Endothelial cell (in vitro differentiated cells): ENCODE measurements around the gene LMO4. TPM values are rescaled to one million over a fixed set of nuclear protein-coding genes. Genes with fewer than 3 reads are reported as not detected.

ENCODE experiments used
- DNase-seq: peaks from one replicate; pipeline ENCODE4 v3.0.0; 2021; ENCODE audit warnings: low spot score
- H3K27ac Mint-ChIP-seq: one replicate; pipeline ENCODE4 v1.8.0; 2021; ENCODE audit warnings: mixed read lengths, inconsistent platforms; ENCODE audit not compliant: unreplicated experiment
- H3K27me3 Mint-ChIP-seq: one replicate; pipeline ENCODE4 v1.8.0; 2021; ENCODE audit warnings: mild to moderate bottlenecking, moderate library complexity, mixed read lengths, inconsistent platforms; ENCODE audit not compliant: unreplicated experiment
- H3K36me3 Mint-ChIP-seq: one replicate; pipeline ENCODE4 v1.8.0; 2021; ENCODE audit warnings: mild to moderate bottlenecking, low read depth, mixed read lengths, inconsistent platforms; ENCODE audit not compliant: unreplicated experiment
- H3K4me1 Mint-ChIP-seq: one replicate; pipeline ENCODE4 v1.8.0; 2021; ENCODE audit warnings: mild to moderate bottlenecking, mixed read lengths, inconsistent platforms; ENCODE audit not compliant: unreplicated experiment
- H3K4me3 Mint-ChIP-seq: one replicate; pipeline ENCODE4 v1.8.0; 2021; ENCODE audit warnings: mild to moderate bottlenecking, mixed read lengths, inconsistent platforms; ENCODE audit not compliant: unreplicated experiment
- H3K9me3 Mint-ChIP-seq: one replicate; pipeline ENCODE4 v1.8.0; 2021; ENCODE audit warnings: mixed read lengths, inconsistent platforms; ENCODE audit not compliant: unreplicated experiment
- total RNA-seq: library from RNA; stranded (reverse); fragmentation: NEBNext Ultra II Directional; extraction: Animal tissue kit (Norgen Biotek cat#: 25700); gene quantifications from one replicate; pipeline ENCODE4 v1.2.1, GENCODE V29; 2021; ENCODE audit not compliant: unreplicated experiment
- TF ChIP-seq, protein P1 (sequence below): fragments of 200-600 bp; sonication (generic); IDR thresholded peaks from one replicate; pipeline ENCODE4 v1.5.0; 2021; ENCODE audit warnings: antibody characterized with exemption; ENCODE audit not compliant: unreplicated experiment

LMO4 gene
- total RNA-seq, 1 donor from 2014 or later = 25.9 TPM

DNA sequence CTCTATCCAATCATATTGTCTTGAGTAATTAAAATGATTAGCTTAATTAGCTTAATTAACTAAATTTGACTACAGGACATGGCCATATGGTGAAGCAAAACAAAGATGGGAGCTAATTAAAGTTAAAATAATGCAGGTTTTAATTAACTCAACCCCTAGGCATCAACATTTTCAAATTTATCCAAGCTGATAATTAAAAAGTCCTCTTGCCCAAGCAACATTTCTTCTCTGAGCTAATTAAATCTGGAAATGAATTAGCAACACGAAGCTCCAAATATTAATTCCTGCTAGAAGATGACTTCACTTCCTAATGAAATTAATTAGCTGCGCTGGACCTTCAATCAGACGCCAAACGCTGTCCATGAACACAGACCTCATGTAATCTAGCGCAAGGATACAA, 27.9 kb downstream of the LMO4 start:
- no peaks in the 10 kb centered on the region for H3K36me3 Mint-ChIP-seq
- H3K4me1 Mint-ChIP-seq = no peaks in the 10 kb centered on the region
- H3K9me3 Mint-ChIP-seq = no peaks in the 10 kb centered on the region
- TF ChIP-seq, protein P1, sequence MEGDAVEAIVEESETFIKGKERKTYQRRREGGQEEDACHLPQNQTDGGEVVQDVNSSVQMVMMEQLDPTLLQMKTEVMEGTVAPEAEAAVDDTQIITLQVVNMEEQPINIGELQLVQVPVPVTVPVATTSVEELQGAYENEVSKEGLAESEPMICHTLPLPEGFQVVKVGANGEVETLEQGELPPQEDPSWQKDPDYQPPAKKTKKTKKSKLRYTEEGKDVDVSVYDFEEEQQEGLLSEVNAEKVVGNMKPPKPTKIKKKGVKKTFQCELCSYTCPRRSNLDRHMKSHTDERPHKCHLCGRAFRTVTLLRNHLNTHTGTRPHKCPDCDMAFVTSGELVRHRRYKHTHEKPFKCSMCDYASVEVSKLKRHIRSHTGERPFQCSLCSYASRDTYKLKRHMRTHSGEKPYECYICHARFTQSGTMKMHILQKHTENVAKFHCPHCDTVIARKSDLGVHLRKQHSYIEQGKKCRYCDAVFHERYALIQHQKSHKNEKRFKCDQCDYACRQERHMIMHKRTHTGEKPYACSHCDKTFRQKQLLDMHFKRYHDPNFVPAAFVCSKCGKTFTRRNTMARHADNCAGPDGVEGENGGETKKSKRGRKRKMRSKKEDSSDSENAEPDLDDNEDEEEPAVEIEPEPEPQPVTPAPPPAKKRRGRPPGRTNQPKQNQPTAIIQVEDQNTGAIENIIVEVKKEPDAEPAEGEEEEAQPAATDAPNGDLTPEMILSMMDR = no peak
- no peak for DNase-seq
- H3K27me3 Mint-ChIP-seq = peaks cover 4% of the 10 kb centered on the region
- no peak overlapping the region for H3K4me3 Mint-ChIP-seq
- no peak overlapping the region for H3K27ac Mint-ChIP-seq

DNA sequence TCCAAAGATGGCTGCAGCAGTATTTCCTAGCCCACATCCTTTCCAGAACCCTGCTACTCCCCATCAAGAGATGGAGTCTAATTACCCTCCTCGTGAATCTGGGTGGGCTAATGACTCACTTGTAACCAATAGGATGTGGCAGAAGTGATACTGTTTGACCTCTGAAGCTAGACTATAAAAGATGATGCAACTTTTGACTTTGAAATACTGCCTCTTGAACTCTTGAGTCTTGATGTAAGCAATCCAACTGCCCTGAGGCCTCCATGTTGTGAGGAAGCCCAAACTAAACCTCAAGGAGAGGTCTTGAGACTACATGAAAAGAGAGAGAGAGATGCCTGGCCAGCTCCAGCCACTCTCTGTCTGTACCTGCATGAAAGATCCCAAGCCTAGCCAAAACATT, 29.5 kb downstream of the LMO4 start:
- H3K4me1 Mint-ChIP-seq = no peaks in the 10 kb centered on the region

DNA sequence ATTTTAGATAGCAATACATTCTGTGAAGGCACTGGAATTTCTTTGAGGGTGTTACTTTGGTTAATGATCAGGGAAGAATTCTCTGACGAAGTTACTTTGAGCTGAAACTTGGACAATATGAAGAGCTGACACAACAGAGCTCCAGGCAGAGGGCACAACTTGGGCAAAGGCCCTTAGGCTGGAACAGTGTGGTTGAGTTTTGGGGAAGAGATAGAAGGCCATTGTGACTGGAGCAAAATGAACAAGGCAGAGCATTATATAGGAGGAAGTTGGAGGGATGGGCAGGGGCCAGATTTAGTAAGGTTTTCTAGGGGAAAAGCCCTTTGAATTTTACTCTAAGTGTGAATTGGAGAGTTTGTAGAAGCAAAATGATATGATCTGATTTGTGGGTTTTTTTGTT, 30.9 kb downstream of the LMO4 start:
- H3K36me3 Mint-ChIP-seq = no peaks in the 10 kb centered on the region
- H3K4me1 Mint-ChIP-seq = no peaks in the 10 kb centered on the region
- no peak overlapping the region for H3K4me3 Mint-ChIP-seq
- H3K27me3 Mint-ChIP-seq = peaks cover 2% of the 10 kb centered on the region
- TF ChIP-seq, protein P1 = no peak
- no peak for DNase-seq
- H3K9me3 Mint-ChIP-seq = no peaks in the 10 kb centered on the region
- no peak overlapping the region for H3K27ac Mint-ChIP-seq

More for the DNA sequence above, 29.5 kb downstream of the LMO4 start:
- H3K27ac Mint-ChIP-seq = no peak overlapping the region
- no peak overlapping the region for H3K4me3 Mint-ChIP-seq
- no peaks in the 10 kb centered on the region for H3K36me3 Mint-ChIP-seq
- no peaks in the 10 kb centered on the region for H3K9me3 Mint-ChIP-seq
- TF ChIP-seq, protein P1 = no peak
- peaks cover 2% of the 10 kb centered on the region for H3K27me3 Mint-ChIP-seq
- no peak for DNase-seq

DNA sequence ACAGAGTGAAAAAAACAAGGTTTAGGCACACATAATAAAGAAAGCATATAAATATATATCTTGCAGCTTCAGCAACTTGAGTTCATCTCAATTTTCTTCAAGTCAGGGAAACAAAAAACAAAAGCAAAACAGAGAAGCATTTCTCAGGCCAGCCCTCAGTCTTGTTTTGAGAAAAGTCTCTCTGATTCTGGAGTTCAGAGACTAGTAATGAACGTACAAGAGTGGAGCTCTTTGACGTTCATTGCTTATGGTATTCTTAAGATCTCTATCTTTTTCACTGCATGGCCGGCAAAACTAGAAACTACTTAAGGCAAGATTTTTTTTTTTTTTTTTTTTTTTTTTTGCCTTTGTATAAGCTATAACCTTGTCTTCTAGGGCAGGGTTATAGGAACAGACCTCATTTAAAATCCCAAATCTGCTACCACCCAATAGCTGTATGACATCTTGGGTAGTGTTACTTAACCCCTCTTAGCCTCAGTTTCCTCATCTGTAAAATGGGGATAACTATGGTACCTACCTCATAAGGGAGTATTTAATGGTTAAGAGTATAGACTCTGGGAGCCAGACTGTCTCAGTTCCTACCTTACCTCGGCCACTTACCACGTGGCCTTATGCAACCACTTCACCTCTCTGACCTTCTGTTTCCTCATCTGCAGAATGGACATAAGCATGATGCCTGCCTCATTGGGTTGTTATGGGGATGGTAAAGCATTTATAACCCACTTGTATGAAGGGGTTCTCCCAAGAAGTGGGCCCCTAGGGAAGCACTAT, 33.6 kb downstream of the LMO4 start:
- Mint-ChIP-seq H3K36me3 (no peaks in the 10 kb centered on the region), H3K4me3 (no peak overlapping the region), H3K4me1 (no peaks in the 10 kb centered on the region), H3K27me3 (peaks cover 2% of the 10 kb centered on the region), H3K27ac (no peak overlapping the region), H3K9me3 (no peaks in the 10 kb centered on the region)
- no peak for DNase-seq
- TF ChIP-seq, protein P1 = no peak

DNA sequence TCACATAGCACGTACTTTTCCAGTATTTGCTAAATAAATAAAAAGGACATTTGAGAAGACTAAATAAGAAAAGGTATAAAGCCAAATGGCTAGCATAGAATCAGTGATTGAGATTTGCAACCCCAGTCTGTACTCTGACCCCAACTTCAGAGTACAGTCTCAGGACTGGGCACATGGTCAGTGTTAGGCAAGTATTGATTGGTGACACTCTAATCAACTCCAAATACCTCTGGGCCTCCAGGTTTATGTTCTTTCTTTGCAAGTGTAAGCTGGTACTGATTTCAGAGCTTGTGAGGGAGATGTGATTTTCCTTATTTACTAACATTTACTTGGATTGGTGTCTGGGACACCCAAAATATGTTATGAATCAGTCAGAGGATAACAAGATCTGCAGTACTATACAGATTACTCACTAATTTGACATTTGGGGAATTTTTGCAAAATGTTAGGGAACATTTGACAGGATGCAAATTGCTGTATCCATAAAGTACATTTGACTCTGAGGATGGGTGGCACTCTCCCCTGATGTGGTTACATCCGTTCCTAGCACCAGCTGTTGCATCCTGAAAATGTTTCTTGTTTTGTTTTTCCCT, 34.2 kb downstream of the LMO4 start:
- H3K4me3 Mint-ChIP-seq = no peak overlapping the region
- H3K27ac Mint-ChIP-seq = no peak overlapping the region
- TF ChIP-seq, protein P1 = no peak
- no peaks in the 10 kb centered on the region for H3K9me3 Mint-ChIP-seq
- DNase-seq = no peak
- no peaks in the 10 kb centered on the region for H3K4me1 Mint-ChIP-seq
- H3K36me3 Mint-ChIP-seq = no peaks in the 10 kb centered on the region
- H3K27me3 Mint-ChIP-seq = peaks cover 2% of the 10 kb centered on the region
